ENCODE data around the gene AMMECR1. TPM values are rescaled to one million over a fixed set of nuclear protein-coding genes. Genes with fewer than 3 reads are reported as not detected.
A peak's percentile ranks its signal among the peaks of the same experiment; 100 is the strongest.
"Not testable (repeated sequence)": the region's sequence is repeated elsewhere in the genome, so short reads cannot be mapped to it uniquely, and the experiment has no call there.

Gene AMMECR1
- total and polyA plus RNA-seq, 7 experiments from 2014 or later, result 4.4 to 16.7 (median 13.5) TPM

DNA sequence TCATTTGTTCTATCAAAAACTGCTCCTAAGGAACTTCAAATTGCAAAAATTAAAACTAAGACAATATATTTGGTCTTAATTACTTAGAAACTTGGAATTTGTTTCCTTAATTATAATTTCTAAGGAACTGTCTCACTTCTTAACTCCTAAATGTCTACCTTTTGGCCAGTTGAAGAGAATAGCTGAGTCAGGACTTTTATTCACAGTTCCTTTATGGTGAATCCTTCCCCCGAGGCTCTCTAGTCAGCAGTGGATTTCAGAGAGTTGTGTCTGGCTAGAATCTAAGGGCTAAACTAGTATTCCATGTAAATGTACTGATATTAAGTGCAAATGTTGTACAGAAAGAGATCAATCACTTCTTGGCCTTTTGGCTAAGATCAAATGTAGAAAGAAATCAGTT lies 69.3 kb downstream of the AMMECR1 start:
- Histone ChIP-seq H3K27me3 (ENCODE audit: control insufficient read depth in 2 of 2, insufficient read depth in 2 of 2, low read length in 2 of 2) (no peaks in the 10 kb centered on the region), H3K4me1 (ENCODE audit: control insufficient read depth in 2 of 2, insufficient read depth in 2 of 2, low read length in 2 of 2) (peaks cover 0 to 8% of the 10 kb centered on the region in 2 donors), H3K27ac (ENCODE audit: low read depth, low read length) (no peak overlapping the region), H3K9me3 (ENCODE audit: control insufficient read depth in 2 of 3, low read length in 3 of 3) (no peaks in the 10 kb centered on the region), H3K4me3 (ENCODE audit: low read length) (no peak overlapping the region), H3K36me3 (ENCODE audit: control insufficient read depth in 2 of 3, insufficient read depth in 3 of 3, low read length in 3 of 3) (no peaks in the 10 kb centered on the region)
- Mint-ChIP-seq H3K4me3 (no peak overlapping the region), H3K9me3 (peaks cover 0 to 8% (median 0%) of the 10 kb centered on the region in 11 donors), H3K27ac (peak overlapping the region in 1 of 9 donors; percentile 50), H3K27me3 (no peaks in the 10 kb centered on the region), H3K36me3 (peaks cover 0 to 16% (median 5%) of the 10 kb centered on the region in 5 donors), H3K4me1 (peaks cover 9 to 55% (median 43%) of the 10 kb centered on the region in 7 donors)
- DNase-seq, result no peak
- ChIA-PET POLR2A (interaction anchor here (0.6 kb wide), 1 partner anchor 68 kb away, joined by 3 read pairs; no protein-coding TSS in a partner anchor), CTCF (no interaction called here)
- intact Hi-C loops (cut with micrococcal nuclease), result no loop called here
- ATAC-seq, result no peak

DNA sequence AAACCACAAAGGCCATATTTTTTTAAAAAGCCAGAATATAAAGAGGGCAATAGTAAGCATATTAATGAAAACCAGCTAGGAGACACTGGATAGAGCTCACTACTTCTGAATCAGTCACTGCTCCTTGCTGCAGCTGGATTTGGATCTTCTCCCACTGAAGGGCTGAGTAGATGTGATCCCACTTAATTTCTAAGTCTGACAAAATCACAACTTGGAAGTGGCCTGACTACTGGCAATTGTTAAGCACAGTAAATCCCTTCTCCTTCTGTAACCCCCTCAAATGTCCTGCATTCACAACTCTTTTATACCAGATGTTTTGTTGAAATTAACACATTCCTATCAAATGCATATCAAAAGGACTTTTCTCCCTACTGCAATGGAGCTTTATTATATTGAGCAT lies 72.9 kb downstream of the AMMECR1 start:
- Histone ChIP-seq H3K9me3 (ENCODE audit: control insufficient read depth in 2 of 3, low read length in 3 of 3) (no peaks in the 10 kb centered on the region), H3K27ac (ENCODE audit: low read depth, low read length) (no peak overlapping the region), H3K27me3 (ENCODE audit: control insufficient read depth in 2 of 2, insufficient read depth in 2 of 2, low read length in 2 of 2) (no peaks in the 10 kb centered on the region), H3K36me3 (ENCODE audit: control insufficient read depth in 2 of 3, insufficient read depth in 3 of 3, low read length in 3 of 3) (no peaks in the 10 kb centered on the region), H3K4me3 (ENCODE audit: low read length) (no peak overlapping the region), H3K4me1 (ENCODE audit: control insufficient read depth in 2 of 2, insufficient read depth in 2 of 2, low read length in 2 of 2) (peaks cover 0 to 8% of the 10 kb centered on the region in 2 donors)
- peaks cover 9 to 47% (median 34%) of the 10 kb centered on the region in 7 donors for H3K4me1 Mint-ChIP-seq
- peaks cover 0 to 23% (median 12%) of the 10 kb centered on the region in 5 donors for H3K36me3 Mint-ChIP-seq
- H3K27ac Mint-ChIP-seq, result peak overlapping the region in 1 of 9 donors; percentile 50
- no peak overlapping the region for H3K4me3 Mint-ChIP-seq
- POLR2A ChIA-PET, result interaction anchor here (1.3 to 1.4 kb wide), 2 partner anchors 19 to 24 kb away, joined by 3 read pairs; no protein-coding TSS in a partner anchor
- no peaks in the 10 kb centered on the region for H3K27me3 Mint-ChIP-seq
- CTCF ChIA-PET, result no interaction called here
- peaks cover 0 to 31% (median 8%) of the 10 kb centered on the region in 11 donors for H3K9me3 Mint-ChIP-seq
- intact Hi-C loops (cut with micrococcal nuclease), result no loop called here
- no peak for DNase-seq
- ATAC-seq, result no peak

DNA sequence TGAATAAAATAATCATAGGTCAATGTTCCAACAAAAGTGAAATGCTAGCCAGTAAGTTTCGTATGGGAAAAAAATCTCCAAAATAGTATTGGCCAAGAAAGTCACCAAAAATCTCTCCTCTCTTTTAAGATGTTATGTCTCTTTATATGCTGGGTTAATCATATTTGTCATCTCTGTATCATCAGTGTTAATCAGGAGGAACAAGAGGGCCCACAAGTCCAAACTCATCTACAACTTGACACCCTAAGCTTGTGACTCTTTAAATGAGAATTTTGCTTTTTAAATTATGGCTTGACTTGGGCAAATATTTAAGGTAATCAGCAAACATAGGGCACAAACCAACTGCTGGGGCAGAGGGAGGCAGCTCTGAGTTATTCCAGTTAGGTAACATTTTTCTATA lies 75.5 kb downstream of the AMMECR1 start:
- Histone ChIP-seq H3K4me1 (ENCODE audit: control insufficient read depth in 2 of 2, insufficient read depth in 2 of 2, low read length in 2 of 2) (peaks cover 6 to 9% of the 10 kb centered on the region in 2 donors), H3K9me3 (ENCODE audit: control insufficient read depth in 2 of 3, low read length in 3 of 3) (no peaks in the 10 kb centered on the region), H3K36me3 (ENCODE audit: control insufficient read depth in 2 of 3, insufficient read depth in 3 of 3, low read length in 3 of 3) (no peaks in the 10 kb centered on the region), H3K27me3 (ENCODE audit: control insufficient read depth in 2 of 2, insufficient read depth in 2 of 2, low read length in 2 of 2) (no peaks in the 10 kb centered on the region), H3K27ac (ENCODE audit: low read depth, low read length) (no peak overlapping the region), H3K4me3 (ENCODE audit: low read length) (no peak overlapping the region)
- H3K4me1 Mint-ChIP-seq, result peaks cover 9 to 61% (median 42%) of the 10 kb centered on the region in 7 donors
- CTCF ChIA-PET, result no interaction called here
- POLR2A ChIA-PET, result no interaction called here
- H3K27ac Mint-ChIP-seq, result peak overlapping the region in 1 of 9 donors; percentile 86
- DNase-seq, result no peak
- peaks cover 0 to 30% (median 9%) of the 10 kb centered on the region in 5 donors for H3K36me3 Mint-ChIP-seq
- H3K4me3 Mint-ChIP-seq, result no peak overlapping the region
- H3K9me3 Mint-ChIP-seq, result peaks cover 0 to 52% (median 14%) of the 10 kb centered on the region in 11 donors
- intact Hi-C loops (cut with micrococcal nuclease), result no loop called here
- no peaks in the 10 kb centered on the region for H3K27me3 Mint-ChIP-seq
- ATAC-seq, result no peak

DNA sequence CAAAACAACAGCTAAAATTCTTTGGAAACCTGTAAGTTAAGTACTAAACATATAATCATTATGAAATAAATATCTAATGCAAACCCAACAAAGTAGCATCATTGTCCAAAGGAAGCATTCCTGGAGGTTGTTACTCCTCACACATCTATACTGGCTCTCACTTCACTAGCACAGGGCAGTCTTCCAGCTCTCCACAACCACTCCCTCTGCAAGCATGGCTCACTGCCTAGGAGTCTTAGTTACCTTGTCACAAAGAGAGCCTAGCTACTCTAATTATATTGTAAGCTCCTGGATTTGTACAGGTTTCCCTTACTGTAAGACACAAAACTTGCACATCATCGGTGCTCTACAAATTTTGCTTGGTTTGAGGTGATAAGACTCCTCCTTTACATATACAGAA lies 76.1 kb downstream of the AMMECR1 start:
- Histone ChIP-seq H3K4me3 (ENCODE audit: low read length) (no peak overlapping the region), H3K4me1 (ENCODE audit: control insufficient read depth in 2 of 2, insufficient read depth in 2 of 2, low read length in 2 of 2) (peaks cover 7 to 11% of the 10 kb centered on the region in 2 donors), H3K36me3 (ENCODE audit: control insufficient read depth in 2 of 3, insufficient read depth in 3 of 3, low read length in 3 of 3) (no peaks in the 10 kb centered on the region), H3K27me3 (ENCODE audit: control insufficient read depth in 2 of 2, insufficient read depth in 2 of 2, low read length in 2 of 2) (no peaks in the 10 kb centered on the region), H3K27ac (ENCODE audit: low read depth, low read length) (no peak overlapping the region), H3K9me3 (ENCODE audit: control insufficient read depth in 2 of 3, low read length in 3 of 3) (no peaks in the 10 kb centered on the region)
- CTCF ChIA-PET, result no interaction called here
- ATAC-seq, result no peak
- Mint-ChIP-seq H3K9me3 (peaks cover 0 to 52% (median 14%) of the 10 kb centered on the region in 11 donors), H3K4me3 (no peak overlapping the region), H3K27ac (peak overlapping the region in 2 of 9 donors; percentile 52 to 86), H3K36me3 (peaks cover 0 to 29% (median 9%) of the 10 kb centered on the region in 5 donors), H3K4me1 (peaks cover 8 to 57% (median 43%) of the 10 kb centered on the region in 7 donors), H3K27me3 (no peaks in the 10 kb centered on the region)
- no peak for DNase-seq
- intact Hi-C loops (cut with micrococcal nuclease), result no loop called here
- POLR2A ChIA-PET, result no interaction called here

DNA sequence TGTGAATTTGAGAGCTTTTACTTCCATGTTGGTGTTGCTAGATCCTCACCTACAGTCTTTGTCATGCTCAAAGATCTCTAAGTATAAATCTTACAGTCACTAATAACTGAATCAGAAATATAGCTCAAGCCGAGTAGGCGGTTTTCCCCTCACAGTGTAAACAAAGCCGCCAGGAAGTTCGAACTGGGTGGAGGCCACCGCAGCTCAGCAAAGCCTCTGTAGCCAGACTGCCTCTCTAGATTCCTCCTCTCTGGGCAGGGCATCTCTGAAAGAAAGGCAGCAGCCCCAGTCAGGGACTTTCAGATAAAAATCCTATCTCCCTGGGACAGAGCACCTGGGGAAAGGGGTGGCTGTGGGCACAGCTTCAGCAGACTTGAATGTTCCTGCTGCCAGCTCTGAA lies 79.6 kb downstream of the AMMECR1 start:
- peak overlapping the region; percentile 23 to 89 (median 74) for H3K27ac Mint-ChIP-seq
- ChIA-PET POLR2A (interaction anchor here (0.6 to 2.2 kb wide), 5 partner anchors 10 to 80 kb away, joined by 3 to 8 read pairs (median 3); partner anchors contain the start of gene AMMECR1), CTCF (interaction anchor here (0.7 to 1.6 kb wide), 3 partner anchors 9 to 169 kb away, joined by 3 to 4 read pairs (median 3); no protein-coding TSS in a partner anchor)
- H3K4me1 ChIP-seq (ENCODE audit: control insufficient read depth in 2 of 2, insufficient read depth in 2 of 2, low read length in 2 of 2), result peaks cover 3 to 13% of the 10 kb centered on the region in 2 donors
- peaks cover 0 to 42% (median 9%) of the 10 kb centered on the region in 5 donors for H3K36me3 Mint-ChIP-seq
- peak overlapping the region in 7 of 10 donors; percentile 21 to 56 (median 36) for H3K4me3 Mint-ChIP-seq
- H3K9me3 ChIP-seq (ENCODE audit: control insufficient read depth in 2 of 3, low read length in 3 of 3); H3K27me3 Mint-ChIP-seq; H3K27me3 ChIP-seq (ENCODE audit: control insufficient read depth in 2 of 2, insufficient read depth in 2 of 2, low read length in 2 of 2); H3K27ac ChIP-seq (ENCODE audit: low read depth, low read length); H3K4me3 ChIP-seq (ENCODE audit: low read length); H3K36me3 ChIP-seq (ENCODE audit: control insufficient read depth in 2 of 3, insufficient read depth in 3 of 3, low read length in 3 of 3): not testable (repeated sequence)
- peaks cover 0 to 66% (median 14%) of the 10 kb centered on the region in 11 donors for H3K9me3 Mint-ChIP-seq
- DNase-seq, result peak in 8 of 9 donors; percentile 2 to 37 (median 19)
- peak; percentile 48 for ATAC-seq
- intact Hi-C loops (cut with micrococcal nuclease), result loop anchor here in 1 of 2 donors (1.0 to 10.0 kb wide), 2 partner anchors 9 to 503 kb away; partner anchors contain the start of gene ACSL4
- peaks cover 0 to 31% (median 21%) of the 10 kb centered on the region in 7 donors for H3K4me1 Mint-ChIP-seq

DNA sequence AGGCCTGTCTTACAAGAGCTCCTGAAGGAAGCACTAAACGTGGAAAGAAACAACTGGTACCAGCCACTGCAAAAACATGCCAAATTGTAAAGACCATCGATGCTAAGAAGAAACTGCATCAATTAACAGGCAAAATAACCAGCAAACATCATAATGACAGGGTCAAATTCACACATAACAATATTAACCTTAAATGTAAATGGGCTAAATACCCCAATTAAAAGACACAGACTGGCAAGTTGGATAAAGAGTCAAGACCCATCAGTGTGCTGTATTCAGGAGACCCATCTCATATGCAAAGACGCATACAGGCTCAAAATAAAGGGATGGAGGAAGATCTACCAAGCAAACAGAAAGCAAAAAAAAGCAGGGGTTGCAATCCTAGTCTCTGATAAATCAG lies 86.4 kb downstream of the AMMECR1 start:
- H3K4me3 ChIP-seq (ENCODE audit: low read length); H3K36me3 ChIP-seq (ENCODE audit: control insufficient read depth in 2 of 3, insufficient read depth in 3 of 3, low read length in 3 of 3); POLR2A ChIA-PET; H3K4me3 Mint-ChIP-seq; ATAC-seq; H3K4me1 ChIP-seq (ENCODE audit: control insufficient read depth in 2 of 2, insufficient read depth in 2 of 2, low read length in 2 of 2); H3K27me3 ChIP-seq (ENCODE audit: control insufficient read depth in 2 of 2, insufficient read depth in 2 of 2, low read length in 2 of 2); CTCF ChIA-PET; DNase-seq; H3K27ac ChIP-seq (ENCODE audit: low read depth, low read length); H3K9me3 ChIP-seq (ENCODE audit: control insufficient read depth in 2 of 3, low read length in 3 of 3); H3K27me3 Mint-ChIP-seq: not testable (repeated sequence)
- Mint-ChIP-seq H3K9me3 (peaks cover 0 to 50% (median 13%) of the 10 kb centered on the region in 11 donors), H3K36me3 (peaks cover 0 to 39% (median 4%) of the 10 kb centered on the region in 5 donors), H3K4me1 (peaks cover 2 to 52% (median 37%) of the 10 kb centered on the region in 7 donors), H3K27ac (peak overlapping the region in 1 of 9 donors; percentile 36)
- intact Hi-C loops (cut with micrococcal nuclease), result loop anchor here in 1 of 2 donors (10.0 kb wide), 1 partner anchor 497 kb away; the partner anchor contains the start of gene ACSL4
